PC-3 (cell line): ENCODE data around the gene RTN1. TPM values are rescaled to one million over a fixed set of nuclear protein-coding genes. Genes with fewer than 3 reads are reported as not detected.
A peak's percentile ranks its signal among the peaks of the same experiment; 100 is the strongest.

ENCODE experiments used
- ATAC-seq: fragments of 200-7000 bp; cut with Tn5 transposase; 2 replicates; pipeline ENCODE4 v1.9.1; 2020; ENCODE audit warnings: mild to moderate bottlenecking, moderate library complexity
- Bru-seq: library from RNA; stranded (reverse); fragments of 400-500 nt; gene quantifications from one replicate; lab custom pipeline; 2021; lab: Mats Ljungman, UMichigan
- BruChase-seq, 2 experiments: library from RNA; stranded (reverse); fragments of 400-500 nt; gene quantifications; one replicate each; lab custom pipeline; 2021; lab: Mats Ljungman, UMichigan
- BruUV-seq: library from RNA; stranded (reverse); fragments of 400-500 nt; replicated peaks from 2 replicates; lab custom pipeline; 2021; lab: Mats Ljungman, UMichigan
- CTCF ChIA-PET: fragments of 300-600 bp; sonication (Branson Sonifier 250); formaldehyde crosslinking; loops from one replicate; lab custom pipeline; 2022; ENCODE audit warnings: antibody characterized with exemption; lab: Charles Lee
- POLR2A ChIA-PET: fragments of 300-600 bp; sonication (Branson Sonifier 250); formaldehyde crosslinking; loops from one replicate; lab custom pipeline; 2022; ENCODE audit warnings: antibody characterized with exemption; ENCODE audit not compliant: unreplicated experiment; lab: Charles Lee
- DNase-seq: peaks from one replicate; pipeline ENCODE4 v3.0.0-alpha.2; 2015
- H2AFZ ChIP-seq: fragments of 300-600 bp; sonication (generic); 2 replicates; pipeline ENCODE4 v1.6.0; 2016; ENCODE audit warnings: antibody characterized with exemption, low read length
- H3F3A ChIP-seq: fragments of 300-600 bp; sonication (generic); one replicate; pipeline ENCODE4 v1.6.0; 2017; ENCODE audit warnings: antibody characterized with exemption, low read length, control low read depth, mild to moderate bottlenecking; ENCODE audit not compliant: unreplicated experiment
- H3K27ac ChIP-seq: fragments of 300-600 bp; sonication (generic); 2 replicates; pipeline ENCODE4 v1.5.1; 2016; ENCODE audit warnings: mild to moderate bottlenecking, low read length
- H3K27me3 ChIP-seq: fragments of 300-600 bp; sonication (generic); 2 replicates; pipeline ENCODE4 v1.6.1; 2016; ENCODE audit warnings: low read length, mixed read lengths
- H3K36me3 ChIP-seq: fragments of 300-600 bp; sonication (generic); 2 replicates; pipeline ENCODE4 v1.6.1; 2016; ENCODE audit warnings: low read depth, mixed run types, low read length, mixed read lengths
- H3K4me1 ChIP-seq: fragments of 300-600 bp; sonication (generic); 2 replicates; pipeline ENCODE4 v1.5.1; 2016; ENCODE audit warnings: low read length; ENCODE audit not compliant: insufficient read depth
- H3K4me2 ChIP-seq: fragments of 300-600 bp; sonication (generic); 2 replicates; pipeline ENCODE4 v1.6.0; 2016; ENCODE audit warnings: low read length
- H3K4me3 ChIP-seq: fragments of 300-600 bp; sonication (generic); 2 replicates; pipeline ENCODE4 v1.5.1; 2016; ENCODE audit warnings: mild to moderate bottlenecking, low read length, mixed read lengths
- H3K79me2 ChIP-seq: fragments of 300-600 bp; sonication (generic); 2 replicates; pipeline ENCODE4 v1.6.1; 2017; ENCODE audit warnings: low read length, mixed read lengths
- H3K9ac ChIP-seq: fragments of 300-600 bp; sonication (generic); 2 replicates; pipeline ENCODE4 v1.6.0; 2016; ENCODE audit warnings: mild to moderate bottlenecking, low read length
- H3K9me2 ChIP-seq: fragments of 300-600 bp; sonication (generic); replicated peaks from 2 replicates; pipeline ENCODE4 v1.6.1; 2016; ENCODE audit warnings: mixed run types, low read length, mixed read lengths
- H3K9me3 ChIP-seq: fragments of 300-600 bp; sonication (generic); 2 replicates; pipeline ENCODE4 v1.6.1; 2016; ENCODE audit warnings: low read length, mixed read lengths
- H4K20me1 ChIP-seq: fragments of 300-600 bp; sonication (generic); 2 replicates; pipeline ENCODE4 v1.6.1; 2016; ENCODE audit warnings: low read length, mixed read lengths
- CTCF ChIP-seq: fragments of 300-600 bp; sonication (generic); conservative IDR thresholded peaks from 2 replicates; pipeline ENCODE4 v1.5.1; 2017; ENCODE audit warnings: antibody characterized with exemption, low read depth, mild to moderate bottlenecking, low read length
- EZH2 ChIP-seq: fragments of 300-600 bp; sonication (generic); IDR thresholded peaks from one replicate; pipeline ENCODE4 v1.6.1; 2017; ENCODE audit warnings: antibody characterized with exemption, mild to moderate bottlenecking, low read length; ENCODE audit not compliant: unreplicated experiment
- EZH2phosphoT487 ChIP-seq: fragments of 300-600 bp; sonication (generic); IDR thresholded peaks from 2 replicates; pipeline ENCODE4 v1.6.1; 2018; ENCODE audit warnings: mild to moderate bottlenecking, antibody characterized with exemption, low read length, borderline replicate concordance
- intact Hi-C: fragments of 100-400 bp; cut with micrococcal nuclease; formaldehyde crosslinking; loops from 2 replicates; pipeline ENCODE4 v1.9.0; 2023
- long read RNA-seq: library from polyadenylated mRNA; unstranded; transcript quantifications from one replicate; pipeline ENCODE4 v2.0.0, GENCODE V29; 2021; ENCODE audit not compliant: unreplicated experiment
- total RNA-seq: library from RNA; depleted of rRNA; stranded (reverse); fragments of >200 nt; gene quantifications from 2 replicates; pipeline ENCODE4 v1.2.3, GENCODE V29; 2014; rRNA removed

The RTN1 gene
- total RNA-seq (0.40 TPM in 1 of 2 replicates, not detected in the other), Bru-seq, nascent RNA (percentile 15 among the genes with signal in this experiment), BruChase-seq, experiment 1, labeled RNA remaining after a 6-hour chase (percentile 19 among the genes with signal in this experiment), BruChase-seq, experiment 2, labeled RNA remaining after a 2-hour chase (percentile 23 among the genes with signal in this experiment)
- long read RNA-seq, result 0 reads

- no peaks in the 10 kb centered on the region for H3K36me3 ChIP-seq
- no peaks in the 10 kb centered on the region for H3K9me2 ChIP-seq
- no peaks in the 10 kb centered on the region for H3F3A ChIP-seq
- no peaks in the 10 kb centered on the region for H4K20me1 ChIP-seq
- BruUV-seq, result no TSS peak
- ChIA-PET POLR2A (no interaction called here), CTCF (interaction anchor here (0.5 to 0.7 kb wide), 3 partner anchors 31 to 751 kb away, joined by 3 to 4 read pairs (median 3); no protein-coding TSS in a partner anchor)
- H3K4me3 ChIP-seq, result peak within 1 kb of the TSS; percentile 69
- peak; percentile 96 for ATAC-seq
- peaks cover 89% of the 10 kb centered on the region for H3K27me3 ChIP-seq
- no peak within 1 kb of the TSS for H3K9ac ChIP-seq
- H3K4me1 ChIP-seq, result peaks cover 13% of the 10 kb centered on the region
- intact Hi-C loops, result no loop called here
- H3K79me2 ChIP-seq, result no peaks in the 10 kb centered on the region
- TF ChIP-seq EZH2 (peak; percentile 100), CTCF (0 out of 2 replicates have a peak, but pooled peaks have one; percentile 19), EZH2phosphoT487 (peak; percentile 88; the same call in 1 of the 2 replicates)
- H3K27ac ChIP-seq, result no peak within 1 kb of the TSS
- DNase-seq, result peak; percentile 81
- no peaks in the 10 kb centered on the region for H3K9me3 ChIP-seq
- peak within 1 kb of the TSS; percentile 90 for H2AFZ ChIP-seq
- H3K4me2 ChIP-seq, result peak within 1 kb of the TSS; percentile 93
Measured at GRCh38 chr14:59870277-59871165, at the start of gene RTN1. RTN1 (minus strand) TSS chr14:59870776; CDS start chr14:59870630, 146 bp downstream.

GRCh38 chr14:59920378-59920683 is 49.8 kb upstream of the RTN1 start:
- Histone ChIP-seq H3K36me3 (no peaks in the 10 kb centered on the region), H3K4me2 (no peak overlapping the region), H3K79me2 (no peaks in the 10 kb centered on the region), H3K27ac (no peak overlapping the region), H3K9me2 (no peaks in the 10 kb centered on the region), H3K9ac (no peak overlapping the region), H3K4me1 (peaks cover 5% of the 10 kb centered on the region; the same call in 1 of the 2 replicates), H2AFZ (no peak overlapping the region), H3K9me3 (no peaks in the 10 kb centered on the region), H3K4me3 (no peak overlapping the region), H4K20me1 (no peaks in the 10 kb centered on the region; the same call in 1 of the 2 replicates), H3F3A (no peaks in the 10 kb centered on the region), H3K27me3 (peaks cover 84% of the 10 kb centered on the region)
- no peak for DNase-seq
- TF ChIP-seq CTCF (no peak), EZH2phosphoT487 (no peak), EZH2 (no peak)
- ChIA-PET CTCF (no interaction called here), POLR2A (no interaction called here)
- no peak for ATAC-seq
- intact Hi-C loops, result no loop called here
- no TSS peak for BruUV-seq
